HG03354 (cell line): Measurements from ENCODE around the gene CDK5R2.
A peak's percentile ranks its signal among the peaks of the same experiment; 100 is the strongest.

Source experiments
- ATAC-seq: cut with Tn5 transposase; IDR thresholded peaks from one replicate; pipeline ENCODE4 v1.9.1; 2021; ENCODE audit warnings: mild to moderate bottlenecking; ENCODE audit not compliant: unreplicated experiment, poor library complexity, severe bottlenecking

CDK5R2 gene

GRCh38 chr2:218986148-218986761 is 26.8 kb downstream of the CDK5R2 start:
- no peak for ATAC-seq

- ATAC-seq = no peak
These were observed 28.7 kb downstream of the CDK5R2 start for GRCh38 chr2:218988164-218988563.

DNA sequence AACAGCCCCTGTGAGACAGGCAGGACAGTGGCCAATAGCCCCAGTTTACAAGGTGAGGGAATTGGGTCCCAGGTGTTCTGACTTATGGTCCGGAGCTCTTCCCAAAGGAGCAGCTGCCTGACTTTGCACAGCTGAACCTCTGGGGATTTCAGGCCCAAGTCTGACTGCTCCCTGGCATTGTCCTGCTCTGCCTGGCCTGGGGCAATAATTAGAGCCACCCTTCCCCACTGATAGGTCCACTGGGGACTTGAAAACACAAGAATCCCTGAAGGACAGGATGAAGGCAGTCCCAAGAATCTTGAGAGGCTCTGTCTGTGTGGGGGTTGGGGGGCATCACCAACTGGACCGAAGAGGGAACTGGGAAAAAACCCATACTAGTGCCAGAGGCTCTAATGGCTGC is 29.2 kb downstream of the CDK5R2 start:
- ATAC-seq = no peak

DNA sequence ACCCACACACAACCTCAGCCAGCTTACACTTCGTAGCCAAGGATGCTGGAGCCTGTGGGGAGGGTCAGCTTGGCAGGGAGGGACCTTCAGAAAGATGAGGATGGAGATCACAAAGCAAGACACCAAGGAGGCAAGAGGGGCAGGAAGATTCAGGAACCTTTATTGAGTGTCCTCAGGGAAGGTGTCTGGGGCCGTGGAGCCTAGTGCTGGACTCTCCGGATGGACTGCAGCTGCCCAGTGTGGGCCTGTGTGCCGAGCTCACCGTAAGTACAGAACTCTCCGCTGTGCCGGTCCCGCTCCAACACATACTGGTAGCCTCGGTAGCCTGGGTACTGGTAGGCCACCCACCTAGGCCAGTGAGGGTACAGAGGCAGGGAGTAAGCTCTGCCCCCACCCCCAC is 30.6 kb downstream of the CDK5R2 start:
- no peak for ATAC-seq

DNA sequence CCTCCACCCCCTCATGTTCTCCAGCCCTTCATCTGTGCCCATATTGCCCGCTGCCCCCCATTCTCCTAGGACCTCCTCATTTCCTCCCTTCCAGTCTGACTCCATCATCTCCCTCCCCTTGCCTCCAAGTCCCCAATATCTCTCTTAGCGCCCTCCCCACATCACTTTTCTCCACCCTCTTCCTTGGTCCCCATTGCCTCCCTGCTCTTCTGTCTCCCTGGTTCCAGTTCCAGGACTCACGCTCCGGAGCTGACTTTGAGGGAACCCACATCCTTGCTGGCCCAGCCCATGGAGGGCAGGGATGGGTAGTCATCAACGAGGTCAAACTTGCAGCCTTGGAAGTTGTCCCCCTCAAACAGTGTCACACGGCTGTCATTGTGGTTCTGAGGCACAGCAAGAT is 31.1 kb downstream of the CDK5R2 start:
- no peak for ATAC-seq

- ATAC-seq = no peak
These were observed 32.3 kb downstream of the CDK5R2 start for GRCh38 chr2:218991674-218992168.

DNA sequence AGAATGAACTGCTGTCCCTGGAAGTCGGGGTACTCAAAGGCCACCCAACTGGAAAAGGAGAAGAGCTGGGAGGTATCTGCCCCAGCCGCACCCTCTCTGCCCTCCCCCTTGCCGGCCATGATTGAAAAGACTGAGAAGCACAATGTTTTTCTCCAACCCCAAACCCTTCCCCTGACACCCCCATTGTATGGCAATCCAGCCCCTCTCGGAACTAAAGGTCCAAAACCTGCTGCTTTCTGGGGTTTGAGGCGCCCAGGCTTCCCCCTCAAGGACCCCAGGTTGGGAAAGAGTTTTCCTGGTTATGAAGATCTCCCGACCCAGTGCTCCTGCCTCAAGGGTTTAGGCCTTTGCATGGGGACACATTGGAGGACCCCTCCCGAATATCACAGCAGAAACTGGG is 32.7 kb downstream of the CDK5R2 start:
- no peak for ATAC-seq

- ATAC-seq = no peak
These were observed 33.4 kb downstream of the CDK5R2 start for GRCh38 chr2:218992703-218993344.

DNA sequence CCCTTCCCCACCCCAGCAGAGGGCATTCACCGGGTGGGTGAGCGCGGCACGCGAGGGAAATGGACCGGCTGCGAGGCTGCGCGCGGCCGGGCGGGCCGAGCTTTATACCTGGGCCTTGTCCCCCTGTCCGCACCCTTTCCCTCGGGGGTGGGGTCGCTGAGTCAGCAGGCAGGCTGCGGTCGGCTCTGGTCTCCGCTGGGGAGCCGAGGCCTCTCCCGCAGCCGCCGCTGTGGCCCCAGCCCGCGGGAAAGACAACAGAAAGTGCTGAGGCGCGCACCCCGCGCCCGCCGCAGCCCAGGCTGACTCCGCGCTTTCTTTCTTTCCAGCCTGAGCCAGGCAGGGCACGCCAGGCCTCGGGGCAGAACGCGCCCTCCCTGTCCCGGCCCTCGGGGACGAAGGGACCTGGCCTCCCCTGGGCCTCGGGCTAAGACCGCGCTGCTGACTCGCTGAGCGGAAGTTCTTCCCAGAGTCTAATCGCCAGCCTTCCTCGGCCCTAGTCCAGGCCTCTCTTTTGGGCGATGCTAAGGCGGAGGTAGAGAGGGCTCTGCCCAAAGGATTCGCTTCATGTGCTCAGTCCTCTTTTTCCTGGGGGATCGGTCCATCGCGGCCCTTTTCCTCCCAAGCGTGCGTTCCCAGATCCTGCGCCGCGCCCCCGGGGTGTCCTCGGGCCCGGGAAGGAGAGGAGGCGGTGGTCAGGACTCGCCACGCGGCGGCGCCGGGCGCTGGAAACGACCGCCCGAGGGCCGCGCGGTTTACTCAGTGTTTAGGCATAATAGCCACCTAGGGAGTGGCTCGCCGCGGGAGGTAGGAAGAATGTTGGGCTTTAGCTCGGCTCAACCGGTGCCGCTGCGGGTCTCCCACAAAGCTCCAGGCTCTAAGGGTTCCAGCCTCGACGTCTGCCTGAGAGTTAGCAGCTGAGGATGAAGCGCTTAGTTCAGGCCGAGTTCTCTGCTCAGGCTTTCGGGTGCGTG is 34.2 kb downstream of the CDK5R2 start, which contains the start of gene CRYBA2:
Gene CRYBA2 (minus strand): TSS at position 78 of the 971 bp plus-strand sequence. CDS start 246 bp downstream, outside the sequence.
- no peak for ATAC-seq

DNA sequence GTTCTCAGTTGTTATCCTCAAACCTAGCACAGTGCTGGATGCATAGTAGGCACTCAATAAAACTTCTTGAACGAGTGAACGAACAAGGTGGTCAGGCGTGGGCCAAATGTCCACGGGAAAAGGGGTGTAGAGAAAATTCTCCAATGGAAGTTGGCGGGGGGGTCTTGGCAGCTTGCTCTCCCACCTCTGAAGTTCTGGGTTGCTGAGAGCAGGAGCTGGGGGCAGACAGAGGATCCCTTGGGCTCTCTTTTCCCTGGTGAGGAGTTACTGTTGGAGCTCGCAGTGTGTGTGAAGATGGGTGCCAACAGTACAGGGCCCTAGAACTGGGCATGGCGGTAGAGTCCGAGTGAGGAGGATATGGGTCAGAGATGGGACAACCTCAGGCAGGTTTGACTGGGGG is 36.1 kb downstream of the CDK5R2 start:
- no peak for ATAC-seq

DNA sequence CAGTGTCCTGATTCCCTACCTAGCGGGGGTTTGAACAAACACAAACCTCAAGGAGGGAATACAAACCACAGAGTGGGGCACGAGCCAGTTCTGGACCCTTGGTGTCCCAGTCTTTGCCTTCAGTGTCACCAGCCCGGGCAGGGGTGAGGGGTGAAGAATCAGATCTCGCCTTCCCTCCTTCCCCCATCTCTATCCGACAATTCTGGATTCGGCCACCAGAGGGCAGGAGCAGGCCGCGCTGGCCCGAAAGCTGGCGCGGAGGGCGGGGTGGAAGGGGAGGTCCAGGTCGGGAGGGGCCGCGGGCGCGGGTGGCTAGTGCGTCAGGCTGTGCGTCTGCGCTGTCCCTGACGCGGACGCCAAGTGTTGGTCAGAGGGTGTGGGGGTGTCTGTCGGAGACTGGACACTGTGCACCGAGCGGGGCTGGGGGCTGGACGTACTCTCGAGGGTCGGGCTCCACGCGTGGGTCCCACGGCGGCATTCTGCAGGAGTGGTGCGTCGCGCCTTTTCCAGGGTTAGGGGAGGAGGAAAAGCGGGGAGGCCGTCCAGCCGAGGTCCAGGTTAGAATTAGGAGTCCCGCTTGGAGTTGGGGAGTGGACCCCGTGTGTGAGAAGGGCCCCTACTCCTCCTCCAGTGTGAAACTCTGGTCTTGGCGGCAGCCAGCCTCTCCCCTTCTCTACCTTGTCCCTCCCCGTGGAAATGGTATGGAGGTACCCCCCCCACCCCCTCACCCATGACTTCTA is 36.7 kb downstream of the CDK5R2 start:
- ATAC-seq = peak; percentile 79

- ATAC-seq = no peak
These were observed 37.5 kb downstream of the CDK5R2 start for GRCh38 chr2:218996937-218997336.

DNA sequence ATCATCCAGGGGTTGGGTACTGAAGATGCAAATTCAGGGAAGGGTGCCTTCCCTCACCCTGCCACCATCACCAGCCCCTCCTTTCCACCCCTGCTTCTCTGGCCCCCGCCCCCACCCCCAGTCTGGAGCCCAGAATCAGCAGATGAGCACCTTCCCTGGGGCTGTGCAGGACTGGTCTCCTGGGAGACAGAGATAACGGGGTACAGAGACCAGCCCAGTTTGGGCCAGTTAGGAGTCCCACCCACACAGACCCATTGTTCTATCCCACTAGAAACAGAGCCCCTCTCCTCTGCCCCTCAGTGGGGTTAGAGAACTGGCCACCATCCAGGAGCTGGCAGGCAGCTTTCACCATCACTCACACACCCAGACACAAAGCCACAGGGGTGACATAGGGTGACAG is 38.3 kb downstream of the CDK5R2 start:
- no peak for ATAC-seq

GRCh38 chr2:218998414-218999002 is 39.0 kb downstream of the CDK5R2 start:
- no peak for ATAC-seq

- ATAC-seq = no peak
These were observed 39.8 kb downstream of the CDK5R2 start for GRCh38 chr2:218999021-218999880.

DNA sequence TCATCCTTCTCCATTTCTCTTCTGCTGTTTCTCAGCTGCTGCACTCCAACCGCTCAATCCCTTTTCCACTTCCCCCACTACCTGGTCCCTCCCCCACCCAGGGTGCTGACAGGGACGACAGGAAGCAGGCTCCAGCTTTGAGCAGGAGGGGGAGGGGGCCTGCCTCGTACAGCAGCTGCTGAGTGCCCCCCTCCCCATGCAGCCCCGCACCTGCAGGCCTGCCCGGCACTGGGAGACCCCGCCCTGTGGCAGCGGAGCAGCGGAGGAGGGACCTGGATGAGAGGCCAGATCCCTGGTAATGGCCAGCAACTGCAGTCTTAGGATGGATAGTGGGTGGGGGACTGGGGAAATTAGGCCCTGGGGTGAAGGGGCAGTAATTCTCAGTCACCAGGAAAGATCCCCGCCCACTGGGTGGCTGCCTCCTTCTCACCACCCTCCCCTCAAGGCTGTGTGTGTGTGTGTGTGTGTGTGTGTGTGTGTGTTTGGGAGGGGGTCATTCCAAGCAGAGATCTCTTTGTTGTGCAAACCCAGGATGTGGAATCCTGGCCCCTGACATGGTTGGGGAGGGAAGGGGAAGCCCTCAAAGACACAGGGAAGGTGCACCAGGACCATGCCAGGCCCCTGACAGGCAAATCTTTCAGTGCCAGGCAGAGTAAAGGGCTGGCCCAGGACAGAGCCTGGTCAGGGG is 40.6 kb downstream of the CDK5R2 start:
- ATAC-seq = no peak

DNA sequence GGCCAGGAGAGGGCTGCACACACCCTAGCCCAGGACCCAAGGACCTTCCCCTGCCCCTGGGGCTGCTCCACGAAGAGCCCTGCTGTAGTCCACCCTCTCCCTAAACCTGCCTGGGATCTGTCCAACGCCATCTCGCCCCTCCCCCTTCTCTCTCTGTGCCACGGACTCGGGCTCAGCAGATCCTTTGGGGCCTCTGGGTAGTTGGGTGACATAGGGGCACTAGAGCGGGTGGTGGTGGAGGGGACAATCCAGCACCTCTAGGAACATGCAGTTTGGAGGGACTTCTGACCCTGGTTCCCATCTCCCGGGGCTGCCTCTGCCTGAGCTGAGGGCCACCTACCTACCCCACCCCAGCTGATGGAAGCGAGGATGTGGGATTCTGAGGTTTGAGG is 41.1 kb downstream of the CDK5R2 start:
- no peak for ATAC-seq

DNA sequence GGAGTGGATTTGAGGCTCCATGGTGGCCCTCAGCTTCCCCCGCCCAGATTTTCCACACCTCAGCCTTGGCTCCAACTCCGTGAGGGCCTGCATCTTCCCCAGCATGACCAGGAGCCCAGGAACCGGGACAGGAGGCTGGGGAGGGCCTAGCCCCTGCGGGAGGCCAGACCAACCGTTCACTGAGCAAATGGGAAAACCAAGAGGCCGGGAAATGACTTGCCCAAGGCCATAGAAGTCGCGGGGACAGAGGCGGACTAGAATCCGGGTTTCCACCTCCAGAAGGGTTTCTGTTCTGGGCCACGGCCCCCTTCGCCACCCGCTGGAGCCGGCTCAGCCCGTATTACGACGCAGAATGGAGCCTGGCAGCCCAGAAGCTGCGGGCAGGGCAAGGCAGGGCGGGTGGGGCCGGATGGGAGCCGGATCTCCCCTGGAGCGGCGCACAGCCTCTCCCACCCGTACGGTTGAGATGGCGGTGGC is 41.7 kb downstream of the CDK5R2 start:
- no peak for ATAC-seq
